PFSK-1 (cell line): Measurements from ENCODE around the gene BEST2.

Experiments
- POLR2AphosphoS5 ChIP-seq: IDR thresholded peaks from 2 replicates; pipeline ENCODE4 v1.6.1; 2012; ENCODE audit warnings: low read depth, mild to moderate bottlenecking, control low read depth, low read length, moderate library complexity
- REST ChIP-seq, 2 experiments: IDR thresholded peaks; 2 replicates each; pipeline versions ENCODE4 v1.6.1 to v1.8.0; 2011 to 2012; ENCODE audit warnings: low read depth in 2 of 2, low read length in 2 of 2, control low read depth in 1 of 2, inconsistent platforms in 1 of 2, mild to moderate bottlenecking in 1 of 2, moderate library complexity in 1 of 2; ENCODE audit not compliant: insufficient read depth in 1 of 2
- TAF1 ChIP-seq: IDR thresholded peaks from 2 replicates; pipeline ENCODE4 v1.6.1; 2012; ENCODE audit warnings: low read length, control low read depth, borderline replicate concordance; ENCODE audit not compliant: insufficient read depth

GRCh38 chr19:12790628-12791344, 39.2 kb downstream of the BEST2 start:
- TF ChIP-seq TAF1 (no peak), POLR2AphosphoS5 (no peak), REST (IDR thresholded peaks at IDR 0.05; ENCODE audit: insufficient read depth in 1 of 2, low read depth in 2 of 2, low read length in 2 of 2) (no peak)
